Activated naive CD4-positive, alpha-beta T cell treated with Interleukin-2 at 50 U/mL for 16 hours (primary cell): ENCODE data around the gene RPS6KA3.
"Not testable (repeated sequence)": the region's sequence is repeated elsewhere in the genome, so short reads cannot be mapped to it uniquely, and the experiment has no call there.

ENCODE experiments used
- DNase-seq: peaks from one replicate; pipeline ENCODE4 v3.0.0-alpha.2; 2020

RPS6KA3 gene

GRCh38 chrX:20217906-20218305 lies 48.8 kb downstream of the RPS6KA3 start:
- DNase-seq = no peak

GRCh38 chrX:20217271-20217670 lies 49.4 kb downstream of the RPS6KA3 start:
- no peak for DNase-seq

- DNase-seq = no peak
Observed at GRCh38 chrX:20215565-20215964, 51.1 kb downstream of the RPS6KA3 start.

GRCh38 chrX:20212486-20213089 lies 54.1 kb downstream of the RPS6KA3 start:
- DNase-seq = no peak

- no peak for DNase-seq
Observed at GRCh38 chrX:20211261-20211786, 55.4 kb downstream of the RPS6KA3 start.

- DNase-seq = no peak
Observed at GRCh38 chrX:20205927-20206708, 60.6 kb downstream of the RPS6KA3 start.

GRCh38 chrX:20204351-20204750 lies 62.4 kb downstream of the RPS6KA3 start:
- no peak for DNase-seq

GRCh38 chrX:20197641-20198210 lies 69.0 kb downstream of the RPS6KA3 start:
- DNase-seq = no peak

- DNase-seq = no peak
Observed at GRCh38 chrX:20189171-20189570, 77.5 kb downstream of the RPS6KA3 start.

- no peak for DNase-seq
Observed at GRCh38 chrX:20181598-20182329, 84.9 kb downstream of the RPS6KA3 start.

- DNase-seq = no peak
Observed at GRCh38 chrX:20177093-20177492, 89.6 kb downstream of the RPS6KA3 start.

- no peak for DNase-seq
Observed at GRCh38 chrX:20173856-20174255, 92.9 kb downstream of the RPS6KA3 start.

- DNase-seq = no peak
Observed at GRCh38 chrX:20173313-20173712, 93.4 kb downstream of the RPS6KA3 start.

GRCh38 chrX:20171887-20172286 lies 94.8 kb downstream of the RPS6KA3 start:
- no peak for DNase-seq

GRCh38 chrX:20162516-20162915 lies 104.2 kb downstream of the RPS6KA3 start:
- not testable (repeated sequence) for DNase-seq

GRCh38 chrX:20159797-20160385 lies 106.8 kb downstream of the RPS6KA3 start:
- no peak for DNase-seq

GRCh38 chrX:20151689-20152088 lies 115.0 kb downstream of the RPS6KA3 start:
- no peak for DNase-seq

- no peak for DNase-seq
Observed at GRCh38 chrX:20149326-20149725, 117.4 kb downstream of the RPS6KA3 start.

GRCh38 chrX:20147561-20147960 lies 119.1 kb downstream of the RPS6KA3 start:
- no peak for DNase-seq

- DNase-seq = no peak
Observed at GRCh38 chrX:20144491-20144890, 122.2 kb downstream of the RPS6KA3 start.

- DNase-seq = no peak
Observed at GRCh38 chrX:20143561-20143960, 123.1 kb downstream of the RPS6KA3 start.

- no peak for DNase-seq
Observed at GRCh38 chrX:20143111-20143510, 123.6 kb downstream of the RPS6KA3 start.
